H9 (cell line): Measurements from ENCODE around the gene SETDB1. TPM values are rescaled to one million over a fixed set of nuclear protein-coding genes. Genes with fewer than 3 reads are reported as not detected.

Experiments
- DNase-seq: peaks from one replicate; pipeline ENCODE4 v3.0.0-alpha.2; 2017
- H2AFZ ChIP-seq: one replicate; pipeline ENCODE4 v1.6.1; 2013; ENCODE audit warnings: mild to moderate bottlenecking, low read length, control low read depth, moderate library complexity
- H2AK5ac ChIP-seq: 2 replicates; pipeline ENCODE4 v1.6.1; 2013; ENCODE audit warnings: low read length, control low read depth, mixed read lengths; ENCODE audit not compliant: insufficient read length
- H2BK120ac ChIP-seq: one replicate; pipeline ENCODE4 v1.6.1; 2013; ENCODE audit warnings: low read depth, mild to moderate bottlenecking, low read length, control low read depth, inconsistent platforms; ENCODE audit not compliant: poor library complexity, severe bottlenecking
- H2BK12ac ChIP-seq: 2 replicates; pipeline ENCODE4 v1.6.1; 2013; ENCODE audit warnings: low read length, control low read depth, mixed read lengths, low read depth; ENCODE audit not compliant: insufficient read length
- H2BK15ac ChIP-seq: 2 replicates; pipeline ENCODE4 v1.6.1; 2013; ENCODE audit warnings: low read depth, low read length, control low read depth
- H2BK20ac ChIP-seq: one replicate; pipeline ENCODE4 v1.6.1; 2013; ENCODE audit warnings: low read depth, mild to moderate bottlenecking, low read length, control low read depth, inconsistent platforms; ENCODE audit not compliant: poor library complexity, severe bottlenecking
- H2BK5ac ChIP-seq: 2 replicates; pipeline ENCODE4 v1.6.1; 2013; ENCODE audit warnings: low read length, control low read depth, mixed read lengths; ENCODE audit not compliant: insufficient read length
- H3K14ac ChIP-seq: 2 replicates; pipeline ENCODE4 v1.6.1; 2013; ENCODE audit warnings: low read length, control low read depth; ENCODE audit not compliant: insufficient read depth
- H3K18ac ChIP-seq: 2 replicates; pipeline ENCODE4 v1.6.1; 2013; ENCODE audit warnings: low read depth, mild to moderate bottlenecking, mixed read lengths, low read length, control low read depth; ENCODE audit not compliant: insufficient read length
- H3K23ac ChIP-seq: 2 replicates; pipeline ENCODE4 v1.6.1; 2013; ENCODE audit warnings: low read length, control low read depth, mixed read lengths, low read depth; ENCODE audit not compliant: insufficient read length
- H3K23me2 ChIP-seq: 2 replicates; pipeline ENCODE4 v1.6.1; 2013; ENCODE audit warnings: low read depth, mild to moderate bottlenecking, mixed read lengths, low read length, control low read depth; ENCODE audit not compliant: insufficient read length, poor library complexity, severe bottlenecking
- H3K27ac ChIP-seq: 2 replicates; pipeline ENCODE4 v1.5.1; 2013; ENCODE audit warnings: low read length, control low read depth, mixed read lengths, low read depth; ENCODE audit not compliant: insufficient read length
- H3K27me3 ChIP-seq: 2 replicates; pipeline ENCODE4 v1.6.1; 2013; ENCODE audit warnings: low read length, control low read depth, inconsistent platforms; ENCODE audit not compliant: insufficient read depth
- H3K4ac ChIP-seq: 2 replicates; pipeline ENCODE4 v1.6.1; 2013; ENCODE audit warnings: low read depth, mild to moderate bottlenecking, control low read depth, inconsistent platforms, low read length, moderate library complexity
- H3K4me1 ChIP-seq: 2 replicates; pipeline ENCODE4 v1.6.1; 2013; ENCODE audit warnings: low read length, control low read depth, inconsistent platforms; ENCODE audit not compliant: insufficient read depth
- H3K4me2 ChIP-seq: 2 replicates; pipeline ENCODE4 v1.6.1; 2013; ENCODE audit warnings: low read length, control low read depth, mixed read lengths; ENCODE audit not compliant: insufficient read length, insufficient read depth
- H3K56ac ChIP-seq: 2 replicates; pipeline ENCODE4 v1.6.1; 2013; ENCODE audit warnings: low read depth, mild to moderate bottlenecking, mixed read lengths, low read length, control low read depth; ENCODE audit not compliant: insufficient read length
- H3K79me1 ChIP-seq: 2 replicates; pipeline ENCODE4 v1.6.1; 2013; ENCODE audit warnings: low read depth, mild to moderate bottlenecking, moderate library complexity, low read length, control low read depth, inconsistent platforms; ENCODE audit not compliant: insufficient read depth, poor library complexity, severe bottlenecking
- H3K79me2 ChIP-seq: 2 replicates; pipeline ENCODE4 v1.6.1; 2013; ENCODE audit warnings: low read length, control low read depth, inconsistent platforms; ENCODE audit not compliant: insufficient read depth
- H3K9ac ChIP-seq: 2 replicates; pipeline ENCODE4 v1.6.1; 2013; ENCODE audit warnings: low read length, control low read depth, mixed read lengths; ENCODE audit not compliant: insufficient read length; ENCODE audit errors: extremely low read depth
- H3K9me3 ChIP-seq: one replicate; pipeline ENCODE4 v1.6.1; 2013; ENCODE audit warnings: low read depth, low read length, inconsistent platforms; ENCODE audit not compliant: control insufficient read depth
- H3T11ph ChIP-seq: one replicate; pipeline ENCODE4 v1.6.1; 2013; ENCODE audit warnings: mild to moderate bottlenecking, low read length, control low read depth, inconsistent platforms
- H4K20me1 ChIP-seq: one replicate; pipeline ENCODE4 v1.6.1; 2013; ENCODE audit not compliant: control insufficient read depth, insufficient read length, insufficient read depth
- H4K5ac ChIP-seq: 2 replicates; pipeline ENCODE4 v1.6.1; 2013; ENCODE audit warnings: low read depth, mild to moderate bottlenecking, mixed read lengths, low read length, control low read depth; ENCODE audit not compliant: insufficient read length
- H4K8ac ChIP-seq: replicated peaks from 2 replicates; pipeline ENCODE4 v1.6.1; 2013; ENCODE audit warnings: low read length, control low read depth, mixed read lengths, low read depth; ENCODE audit not compliant: insufficient read length
- H4K91ac ChIP-seq: 2 replicates; pipeline ENCODE4 v1.6.1; 2013; ENCODE audit warnings: low read depth, mild to moderate bottlenecking, moderate library complexity, mixed read lengths, low read length, control low read depth; ENCODE audit not compliant: insufficient read length
- H3K27ac Mint-ChIP-seq, 3 experiments: 2 replicates in 2 of 3; 3 replicates in 1 of 3; pipeline ENCODE4 v1.8.0; 2020 to 2021; ENCODE audit warnings: mixed read lengths in 3 of 3, mild to moderate bottlenecking in 1 of 3, moderate library complexity in 1 of 3
- H3K27me3 Mint-ChIP-seq: 2 replicates; pipeline ENCODE4 v1.8.0; 2021; ENCODE audit warnings: low read depth, mild to moderate bottlenecking, moderate library complexity, mixed read lengths
- H3K36me3 Mint-ChIP-seq, 3 experiments: 2 replicates in 2 of 3; 3 replicates in 1 of 3; pipeline ENCODE4 v1.8.0; 2020 to 2021; ENCODE audit warnings: low read depth in 3 of 3, mixed read lengths in 3 of 3; ENCODE audit not compliant: insufficient read depth in 1 of 3
- H3K4me1 Mint-ChIP-seq, 2 experiments: 2 replicates each; pipeline ENCODE4 v1.8.0; 2020; ENCODE audit warnings: mixed read lengths in 2 of 2
- H3K4me3 Mint-ChIP-seq, 2 experiments: 2 replicates in 1 of 2; 3 replicates in 1 of 2; pipeline ENCODE4 v1.8.0; 2020 to 2021; ENCODE audit warnings: mild to moderate bottlenecking in 2 of 2, mixed read lengths in 2 of 2, moderate library complexity in 1 of 2
- H3K9me3 Mint-ChIP-seq, 2 experiments: 2 replicates in 1 of 2; 3 replicates in 1 of 2; pipeline ENCODE4 v1.8.0; 2020; ENCODE audit warnings: mild to moderate bottlenecking in 2 of 2, mixed read lengths in 2 of 2, moderate library complexity in 1 of 2
- WGBS: extraction: QIAGEN DNeasy Blood & Tissue Kit; methylation state at CpG from one replicate; pipeline ENCODE4 v1.1.7; 2013; ENCODE audit warnings: missing lambda C conversion rate, low lambda C conversion rate, mixed read lengths; ENCODE audit not compliant: insufficient read length; ENCODE audit errors: extremely low coverage; 5-methylcytosine and 5-hydroxymethylcytosine counted together
- total RNA-seq: library from RNA; stranded (reverse); gene quantifications from 2 replicates; pipeline ENCODE4 v1.2.1, GENCODE V29; 2021
- TF ChIP-seq, protein P1 (sequence below): fragments of 200-600 bp; sonication (generic); conservative IDR thresholded peaks from 3 replicates; pipeline ENCODE4 v1.8.0; 2021; ENCODE audit warnings: antibody characterized with exemption, mild to moderate bottlenecking

Gene SETDB1
- total RNA-seq, 1 experiment from 2014 or later, result 62.1 TPM

GRCh38 chr1:150971583-150972416, 45.6 kb downstream of the SETDB1 start:
- Mint-ChIP-seq H3K9me3 (no peaks in the 10 kb centered on the region), H3K27ac (peak overlapping the region; percentile 79 to 96 (median 92); a peak in 6 of 7 replicates), H3K4me3 (peak overlapping the region; percentile 78 to 86), H3K27me3 (no peaks in the 10 kb centered on the region), H3K36me3 (peaks cover 25 to 27% (median 26%) of the 10 kb centered on the region in 3 experiments), H3K4me1 (peaks cover 56 to 59% of the 10 kb centered on the region in 2 experiments)
- peak; percentile 50 for DNase-seq
- H4K20me1 ChIP-seq, result no peaks in the 10 kb centered on the region
- H3K18ac ChIP-seq, result no peak overlapping the region
- peak overlapping the region; percentile 72 for H3K4me2 ChIP-seq
- no peaks in the 10 kb centered on the region for H3K9me3 ChIP-seq
- H3K27me3 ChIP-seq, result no peaks in the 10 kb centered on the region
- peaks cover 12% of the 10 kb centered on the region for H3K23me2 ChIP-seq
- no peak overlapping the region for H2BK15ac ChIP-seq
- TF ChIP-seq, protein P1, sequence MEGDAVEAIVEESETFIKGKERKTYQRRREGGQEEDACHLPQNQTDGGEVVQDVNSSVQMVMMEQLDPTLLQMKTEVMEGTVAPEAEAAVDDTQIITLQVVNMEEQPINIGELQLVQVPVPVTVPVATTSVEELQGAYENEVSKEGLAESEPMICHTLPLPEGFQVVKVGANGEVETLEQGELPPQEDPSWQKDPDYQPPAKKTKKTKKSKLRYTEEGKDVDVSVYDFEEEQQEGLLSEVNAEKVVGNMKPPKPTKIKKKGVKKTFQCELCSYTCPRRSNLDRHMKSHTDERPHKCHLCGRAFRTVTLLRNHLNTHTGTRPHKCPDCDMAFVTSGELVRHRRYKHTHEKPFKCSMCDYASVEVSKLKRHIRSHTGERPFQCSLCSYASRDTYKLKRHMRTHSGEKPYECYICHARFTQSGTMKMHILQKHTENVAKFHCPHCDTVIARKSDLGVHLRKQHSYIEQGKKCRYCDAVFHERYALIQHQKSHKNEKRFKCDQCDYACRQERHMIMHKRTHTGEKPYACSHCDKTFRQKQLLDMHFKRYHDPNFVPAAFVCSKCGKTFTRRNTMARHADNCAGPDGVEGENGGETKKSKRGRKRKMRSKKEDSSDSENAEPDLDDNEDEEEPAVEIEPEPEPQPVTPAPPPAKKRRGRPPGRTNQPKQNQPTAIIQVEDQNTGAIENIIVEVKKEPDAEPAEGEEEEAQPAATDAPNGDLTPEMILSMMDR, result peak; percentile 40; the same call in 2 of the 3 replicates
- H3K4me1 ChIP-seq, result peaks cover 13% of the 10 kb centered on the region
- H3K79me1 ChIP-seq, result no peaks in the 10 kb centered on the region
- H3T11ph ChIP-seq, result no peak overlapping the region
- H4K5ac ChIP-seq, result no peak overlapping the region
- no peak overlapping the region for H3K23ac ChIP-seq
- no peak overlapping the region for H3K9ac ChIP-seq
- H2AK5ac ChIP-seq, result no peak overlapping the region
- H3K27ac ChIP-seq, result no peak overlapping the region
- H3K56ac ChIP-seq, result no peak overlapping the region
- no peak overlapping the region for H2BK120ac ChIP-seq
- no peak overlapping the region for H2BK5ac ChIP-seq
- H2BK20ac ChIP-seq, result no peak overlapping the region
- no peak overlapping the region for H4K8ac ChIP-seq
- H2BK12ac ChIP-seq, result no peak overlapping the region
- no CpG with 5 or more reads among the region's 6 CpGs for WGBS
- H4K91ac ChIP-seq, result no peak overlapping the region
- H3K14ac ChIP-seq, result no peak overlapping the region
- H3K79me2 ChIP-seq, result peaks cover 31% of the 10 kb centered on the region; the same call in 1 of the 2 replicates
- H3K4ac ChIP-seq, result no peak overlapping the region
- no peak overlapping the region for H2AFZ ChIP-seq
